HAP-1 (cell line): Measurements from ENCODE around the gene HSD11B2.
A peak's percentile ranks its signal among the peaks of the same experiment; 100 is the strongest.

Experiments used
- DNase-seq, 2 experiments: peaks; one replicate each; pipeline ENCODE4 v3.0.0-alpha.2; 2016 to 2020; ENCODE audit warnings: low spot score in 2 of 2
- H3K27me3 ChIP-seq: fragments of 250-450 bp; sonication (Bioruptor Pico); 2 replicates; pipeline ENCODE4 v1.5.1; 2020; ENCODE audit warnings: low read depth, mild to moderate bottlenecking, moderate library complexity
- H3K36me3 ChIP-seq: fragments of 250-450 bp; sonication (Bioruptor Pico); replicated peaks from 2 replicates; pipeline ENCODE4 v1.5.1; 2020; ENCODE audit warnings: mild to moderate bottlenecking
- H3K4me1 ChIP-seq: fragments of 250-450 bp; sonication (Bioruptor Pico); 2 replicates; pipeline ENCODE4 v1.5.1; 2020; ENCODE audit warnings: mild to moderate bottlenecking
- H3K4me3 ChIP-seq: fragments of 250-450 bp; sonication (Bioruptor Pico); 2 replicates; pipeline ENCODE4 v1.5.1; 2020; ENCODE audit warnings: mild to moderate bottlenecking, moderate library complexity
- H3K9me3 ChIP-seq: fragments of 250-450 bp; sonication (Bioruptor Pico); 2 replicates; pipeline ENCODE4 v1.5.1; 2020; ENCODE audit warnings: mild to moderate bottlenecking, moderate library complexity
- in situ Hi-C: fragments of 300-500 bp; cut with MboI; formaldehyde crosslinking; loops from 3 replicates; pipeline ENCODE4 v1.14.3; 2020; ENCODE audit warnings: low sequenced_read_pairs, inconsistent platforms, mixed read lengths

HSD11B2 gene

DNA sequence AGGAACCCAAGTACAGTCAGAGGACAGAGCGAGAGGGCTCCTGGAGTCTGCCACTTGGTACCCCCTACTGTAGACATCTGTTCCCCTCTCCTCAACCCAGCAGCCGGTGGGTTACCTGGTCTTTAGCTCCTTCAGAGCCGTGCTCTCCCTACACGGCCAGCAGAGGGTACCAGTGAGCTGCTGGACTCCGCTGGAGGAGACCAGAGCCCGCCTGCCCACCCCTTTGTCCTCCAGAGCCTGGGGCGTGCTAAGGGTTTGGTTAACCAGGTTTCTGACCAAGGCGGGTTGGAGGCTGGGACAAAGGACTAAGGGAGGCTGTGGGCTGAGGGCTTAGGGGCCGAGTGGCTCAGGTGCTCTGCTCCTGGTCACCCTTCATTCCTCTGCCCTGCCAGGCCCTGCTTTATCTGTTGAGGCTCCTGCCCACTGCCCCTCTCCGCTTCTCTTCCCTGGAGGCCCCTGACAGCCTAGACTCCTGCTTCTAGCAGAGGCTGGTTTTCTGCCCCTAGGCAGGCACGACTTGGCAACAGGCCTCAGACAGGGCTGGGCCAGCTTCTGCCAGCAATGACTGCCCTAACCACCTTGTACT lies 2.7 kb upstream of the HSD11B2 start:
- Histone ChIP-seq H3K9me3 (no peaks in the 10 kb centered on the region), H3K36me3 (no peaks in the 10 kb centered on the region), H3K4me3 (no peak overlapping the region), H3K27me3 (no peaks in the 10 kb centered on the region), H3K4me1 (peaks cover 29% of the 10 kb centered on the region)
- in situ Hi-C loops = no loop called here
- peak; percentile 74 to 89 for DNase-seq

- Histone ChIP-seq H3K9me3 (no peaks in the 10 kb centered on the region), H3K36me3 (no peaks in the 10 kb centered on the region), H3K4me3 (peak overlapping the region; percentile 49), H3K27me3 (no peaks in the 10 kb centered on the region), H3K4me1 (peaks cover 21% of the 10 kb centered on the region)
- in situ Hi-C loops = no loop called here
- no peak for DNase-seq
These were observed 1.7 kb upstream of the HSD11B2 start for GRCh38 chr16:67429053-67429798.

DNA sequence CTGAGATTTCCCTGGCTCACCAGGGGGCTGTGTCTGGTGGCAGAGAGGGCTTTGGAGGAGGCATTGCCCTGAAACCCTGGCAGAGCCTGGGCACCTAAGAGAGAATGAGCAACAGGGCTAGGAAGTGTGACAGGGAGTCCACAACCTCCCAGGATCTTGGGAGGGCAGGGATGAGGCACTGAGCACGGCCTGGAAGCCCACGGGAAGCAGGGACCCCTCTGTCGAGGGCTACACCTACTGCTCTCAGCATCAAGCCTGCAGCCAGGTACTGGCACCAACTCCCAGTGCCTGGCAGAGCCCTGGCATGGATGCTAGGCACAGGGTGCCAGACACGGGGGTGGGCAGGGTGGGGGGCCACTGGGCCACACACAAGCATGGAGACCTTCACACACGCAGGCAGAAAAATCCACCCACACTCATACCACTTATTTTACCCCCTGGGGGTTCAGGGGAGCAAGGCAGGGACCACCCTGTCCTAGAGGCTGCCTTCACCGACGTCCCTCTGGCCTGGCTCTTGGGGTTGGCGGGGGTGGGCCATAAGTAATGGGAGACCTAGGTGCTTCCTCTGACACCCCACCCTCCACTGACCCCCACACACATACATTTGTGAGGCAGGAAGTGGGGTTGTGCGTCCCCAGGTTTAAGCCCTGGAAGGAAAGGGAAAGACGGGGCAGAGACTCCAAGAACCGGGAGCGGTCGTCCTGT lies 970 bp upstream of the HSD11B2 start:
- no peak for DNase-seq
- H3K9me3 ChIP-seq = no peaks in the 10 kb centered on the region
- H3K4me1 ChIP-seq = peaks cover 20% of the 10 kb centered on the region
- H3K27me3 ChIP-seq = no peaks in the 10 kb centered on the region
- peak overlapping the region; percentile 49 for H3K4me3 ChIP-seq
- in situ Hi-C loops = no loop called here
- no peaks in the 10 kb centered on the region for H3K36me3 ChIP-seq

DNA sequence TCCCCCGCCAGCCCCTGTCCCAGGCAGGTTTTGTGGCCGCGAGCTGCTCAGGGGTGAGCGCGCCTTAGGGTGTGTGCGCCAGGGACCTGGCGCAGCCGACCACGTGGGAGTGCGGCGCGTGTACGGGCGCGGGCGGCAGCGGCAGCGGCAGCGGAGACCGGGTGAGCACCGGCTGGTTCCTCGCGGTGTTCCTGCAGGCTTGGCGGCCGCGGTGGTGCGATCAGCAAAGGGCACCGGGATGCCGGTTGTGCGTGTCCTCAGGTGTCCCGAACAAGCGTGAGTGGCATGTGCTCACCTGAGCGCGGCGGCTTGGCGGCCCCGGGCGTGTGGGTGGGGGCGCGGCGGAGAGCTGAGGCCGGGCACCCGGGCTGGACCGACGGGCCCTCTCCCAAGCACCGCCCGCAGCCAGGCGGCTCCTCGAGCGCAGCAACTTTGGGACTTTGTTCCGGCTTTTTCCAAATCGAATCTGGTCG lies 381 bp upstream of the HSD11B2 start:
- peak overlapping the region; percentile 49 for H3K4me3 ChIP-seq
- no peaks in the 10 kb centered on the region for H3K9me3 ChIP-seq
- no peaks in the 10 kb centered on the region for H3K27me3 ChIP-seq
- in situ Hi-C loops = no loop called here
- H3K4me1 ChIP-seq = peaks cover 20% of the 10 kb centered on the region
- DNase-seq = peak; percentile 14 to 60
- H3K36me3 ChIP-seq = no peaks in the 10 kb centered on the region

DNA sequence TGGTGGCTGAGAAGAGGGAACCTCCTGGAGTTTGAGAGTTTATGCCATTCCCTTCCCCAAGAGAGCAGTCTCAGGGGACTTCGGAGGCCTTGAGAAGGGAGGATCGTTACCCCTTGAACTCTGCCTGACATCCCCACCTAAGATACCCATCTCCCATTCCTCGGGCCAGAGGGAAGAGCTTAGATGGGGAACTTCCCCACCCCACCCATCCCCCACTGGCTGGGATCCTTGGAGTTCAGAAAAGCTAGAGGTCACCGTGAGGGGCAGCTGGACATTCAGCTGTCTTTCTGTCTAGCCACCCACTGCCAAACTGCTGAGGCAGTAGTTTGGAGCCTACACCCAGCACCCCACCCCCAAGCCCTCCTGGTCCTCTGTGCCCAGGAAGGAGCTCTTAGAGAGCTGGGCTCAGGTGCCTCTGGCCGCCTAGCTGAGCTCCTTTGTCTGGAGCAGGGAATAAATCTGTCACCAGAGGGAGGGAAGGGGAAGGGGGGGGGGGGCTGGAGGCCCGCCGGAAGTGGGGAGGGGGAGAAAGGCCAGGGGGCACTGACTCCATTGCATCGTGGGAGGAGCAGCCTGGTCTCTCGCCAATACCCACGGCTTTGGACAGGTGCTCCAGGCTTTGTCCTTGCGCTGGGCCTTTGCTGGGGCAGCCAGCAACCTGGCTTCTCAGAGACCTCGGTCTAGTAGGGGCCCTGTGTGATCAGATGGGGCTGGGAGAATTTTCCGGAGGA lies 1.0 kb downstream of the HSD11B2 start:
- Histone ChIP-seq H3K4me1 (peaks cover 20% of the 10 kb centered on the region), H3K27me3 (no peaks in the 10 kb centered on the region), H3K9me3 (no peaks in the 10 kb centered on the region), H3K4me3 (peak overlapping the region; percentile 41), H3K36me3 (peaks cover 2% of the 10 kb centered on the region; the same call in 1 of the 2 replicates)
- peak in 1 of 2 experiments; percentile 47 for DNase-seq
- in situ Hi-C loops = no loop called here

DNA sequence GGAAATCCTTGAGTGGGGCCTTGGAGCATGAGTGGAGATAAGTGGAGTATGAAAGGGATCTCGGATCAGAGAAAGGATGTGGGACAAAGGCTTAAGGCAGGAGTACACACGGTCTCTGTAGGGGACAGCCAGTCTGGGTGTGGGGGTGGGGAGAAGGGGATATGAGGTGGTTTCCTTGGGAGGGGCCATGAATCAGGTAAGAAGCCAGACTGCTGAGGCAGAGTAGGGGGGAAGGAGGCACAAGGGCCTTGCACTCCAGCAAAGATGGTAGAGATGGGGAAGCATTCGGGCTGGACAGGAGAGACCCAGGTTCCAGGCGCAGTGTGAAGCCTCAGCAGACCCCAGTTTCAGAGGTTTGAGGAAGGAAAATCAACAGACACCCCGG lies 1.6 kb downstream of the HSD11B2 start:
- H3K4me3 ChIP-seq = no peak overlapping the region
- H3K9me3 ChIP-seq = no peaks in the 10 kb centered on the region
- no peaks in the 10 kb centered on the region for H3K27me3 ChIP-seq
- H3K4me1 ChIP-seq = peaks cover 20% of the 10 kb centered on the region
- in situ Hi-C loops = no loop called here
- H3K36me3 ChIP-seq = peaks cover 4% of the 10 kb centered on the region; the same call in 1 of the 2 replicates
- DNase-seq = no peak

GRCh38 chr16:67433131-67433719 lies 2.3 kb downstream of the HSD11B2 start:
- no peak for DNase-seq
- Histone ChIP-seq H3K4me1 (peaks cover 20% of the 10 kb centered on the region), H3K27me3 (no peaks in the 10 kb centered on the region), H3K4me3 (no peak overlapping the region), H3K9me3 (no peaks in the 10 kb centered on the region), H3K36me3 (peaks cover 8% of the 10 kb centered on the region; the same call in 1 of the 2 replicates)
- in situ Hi-C loops = no loop called here

DNA sequence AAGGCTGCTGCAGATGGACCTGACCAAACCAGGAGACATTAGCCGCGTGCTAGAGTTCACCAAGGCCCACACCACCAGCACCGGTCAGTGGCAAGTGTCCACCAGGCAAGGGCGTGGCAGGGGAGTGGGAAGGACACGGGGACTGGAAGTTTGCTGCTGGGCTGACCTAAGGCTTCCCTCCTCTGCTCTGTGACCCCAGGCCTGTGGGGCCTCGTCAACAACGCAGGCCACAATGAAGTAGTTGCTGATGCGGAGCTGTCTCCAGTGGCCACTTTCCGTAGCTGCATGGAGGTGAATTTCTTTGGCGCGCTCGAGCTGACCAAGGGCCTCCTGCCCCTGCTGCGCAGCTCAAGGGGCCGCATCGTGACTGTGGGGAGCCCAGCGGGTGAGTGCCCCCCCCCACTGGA lies 4.8 kb downstream of the HSD11B2 start:
- in situ Hi-C loops = no loop called here
- no peak overlapping the region for H3K4me3 ChIP-seq

GRCh38 chr16:67436640-67437193 lies 5.8 kb downstream of the HSD11B2 start:
- H3K27me3 ChIP-seq = no peaks in the 10 kb centered on the region
- in situ Hi-C loops = no loop called here
- H3K36me3 ChIP-seq = peaks cover 15% of the 10 kb centered on the region; the same call in 1 of the 2 replicates
- no peak for DNase-seq
- peaks cover 6% of the 10 kb centered on the region for H3K4me1 ChIP-seq
- H3K9me3 ChIP-seq = no peaks in the 10 kb centered on the region
- H3K4me3 ChIP-seq = no peak overlapping the region

More for the DNA sequence above, 4.8 kb downstream of the HSD11B2 start:
- DNase-seq = no peak
- H3K4me1 ChIP-seq = peaks cover 9% of the 10 kb centered on the region
- no peaks in the 10 kb centered on the region for H3K9me3 ChIP-seq
- H3K27me3 ChIP-seq = no peaks in the 10 kb centered on the region
- H3K36me3 ChIP-seq = peaks cover 15% of the 10 kb centered on the region; the same call in 1 of the 2 replicates

DNA sequence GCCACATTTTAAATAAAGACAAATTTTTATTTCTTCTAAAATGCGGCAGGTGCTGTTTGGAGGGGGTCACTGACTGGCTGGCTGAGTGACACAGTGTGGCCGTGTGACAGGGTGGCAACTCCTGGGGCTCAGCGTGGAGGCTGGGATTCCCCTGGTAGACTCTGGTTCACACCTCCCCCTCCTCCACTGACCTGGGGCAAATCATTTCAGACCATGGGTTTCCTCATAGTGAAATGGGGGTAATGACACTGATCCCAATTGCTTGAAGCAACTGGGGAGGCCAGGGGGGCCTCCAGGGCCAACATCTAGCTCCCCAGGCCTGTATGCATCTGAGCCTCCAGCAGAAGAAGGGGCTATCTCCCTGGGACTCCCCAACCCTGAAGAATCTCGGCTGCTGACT lies 6.6 kb downstream of the HSD11B2 start:
- Histone ChIP-seq H3K9me3 (no peaks in the 10 kb centered on the region), H3K27me3 (no peaks in the 10 kb centered on the region), H3K4me1 (no peaks in the 10 kb centered on the region), H3K4me3 (no peak overlapping the region), H3K36me3 (peaks cover 15% of the 10 kb centered on the region; the same call in 1 of the 2 replicates)
- in situ Hi-C loops = no loop called here
- DNase-seq = no peak

DNA sequence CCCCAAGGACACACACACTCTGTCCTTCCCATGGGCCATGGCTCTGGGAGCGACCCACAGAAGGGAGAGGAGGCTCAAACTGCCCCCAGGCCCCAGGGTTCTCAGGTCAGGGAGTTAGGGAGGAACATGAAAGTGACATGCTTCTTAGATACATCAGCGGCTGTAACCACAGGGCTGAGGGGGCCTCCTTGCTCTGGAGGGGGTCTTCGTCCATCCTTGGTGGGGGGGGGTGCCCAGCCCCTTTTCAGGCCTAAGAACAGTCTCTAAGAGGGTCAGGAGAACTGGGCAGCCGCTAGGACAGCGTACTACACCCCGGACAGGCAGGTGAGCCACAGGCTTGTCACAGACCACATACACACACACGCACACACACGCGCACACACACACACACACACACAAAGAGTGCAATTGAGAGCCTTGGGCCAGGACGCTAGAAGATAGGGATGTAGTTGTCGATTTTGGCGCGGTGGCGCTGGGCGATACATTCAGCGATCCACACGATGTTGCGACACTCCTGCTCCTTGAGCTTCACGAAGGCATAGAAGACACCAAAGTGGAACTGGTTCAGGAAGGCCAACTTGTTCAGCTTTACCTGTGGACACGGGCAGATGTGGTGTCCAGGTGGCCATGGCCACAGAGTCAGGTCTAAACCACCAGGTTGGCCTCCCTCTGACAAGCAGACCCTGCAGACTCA lies 7.3 kb downstream of the HSD11B2 start:
- Histone ChIP-seq H3K27me3 (no peaks in the 10 kb centered on the region), H3K4me3 (no peak overlapping the region), H3K36me3 (peaks cover 15% of the 10 kb centered on the region; the same call in 1 of the 2 replicates), H3K4me1 (no peaks in the 10 kb centered on the region), H3K9me3 (no peaks in the 10 kb centered on the region)
- no peak for DNase-seq
- in situ Hi-C loops = no loop called here

DNA sequence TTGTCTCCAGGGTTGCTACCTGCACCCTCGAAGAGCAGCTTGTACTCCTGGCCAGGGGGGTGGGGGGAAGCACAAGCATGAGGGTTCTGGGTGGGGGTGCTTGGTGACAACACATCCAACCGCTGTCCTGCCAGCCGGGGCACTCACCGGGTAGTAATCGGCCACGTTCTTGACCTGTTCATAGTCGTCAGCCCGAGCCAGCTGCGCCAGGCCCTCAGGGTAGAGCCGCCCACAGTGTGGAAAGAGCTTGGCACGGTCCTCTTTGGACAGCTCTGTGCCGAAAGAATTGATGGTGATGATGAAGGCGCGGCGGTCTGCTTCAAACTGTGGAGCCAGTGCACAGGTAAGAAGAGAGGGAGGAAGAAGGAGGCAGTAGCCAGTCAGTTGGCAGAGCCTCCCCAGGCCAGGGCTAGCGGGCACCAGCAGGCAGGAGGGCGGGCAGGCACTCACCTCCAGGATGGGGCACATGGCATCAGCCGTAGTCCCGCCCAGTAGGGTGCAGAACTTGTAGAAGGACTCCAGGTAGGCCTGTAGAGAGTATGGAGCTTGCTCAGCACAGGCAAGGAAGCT lies 8.0 kb downstream of the HSD11B2 start:
- no peak for DNase-seq
- in situ Hi-C loops = no loop called here
- peaks cover 15% of the 10 kb centered on the region; the same call in 1 of the 2 replicates for H3K36me3 ChIP-seq
- H3K4me3 ChIP-seq = no peak overlapping the region
- no peaks in the 10 kb centered on the region for H3K4me1 ChIP-seq
- no peaks in the 10 kb centered on the region for H3K9me3 ChIP-seq
- no peaks in the 10 kb centered on the region for H3K27me3 ChIP-seq
